ENCODE measurements around the gene OR2D3.

DNA sequence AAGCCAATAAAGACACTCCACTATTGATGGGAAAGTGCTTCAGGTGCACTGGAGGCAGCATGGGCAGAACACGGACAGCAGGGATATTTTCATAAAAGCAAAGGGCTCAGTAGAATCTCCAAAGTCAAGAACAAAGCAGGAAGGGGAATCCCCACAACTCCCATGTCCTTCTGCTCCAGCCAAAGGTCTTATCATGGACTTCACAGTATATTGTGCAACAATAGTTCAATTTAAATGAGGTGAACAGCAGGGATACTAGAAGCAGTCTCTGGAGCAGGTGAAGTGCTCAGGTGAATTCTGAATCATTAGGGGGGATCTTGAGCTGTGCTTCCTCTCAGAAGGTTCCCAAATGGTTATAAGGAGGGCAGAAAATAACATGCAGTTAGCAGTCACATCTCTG is 21.9 kb upstream of the OR2D3 start:
- TF ChIP-seq, protein P1, sequence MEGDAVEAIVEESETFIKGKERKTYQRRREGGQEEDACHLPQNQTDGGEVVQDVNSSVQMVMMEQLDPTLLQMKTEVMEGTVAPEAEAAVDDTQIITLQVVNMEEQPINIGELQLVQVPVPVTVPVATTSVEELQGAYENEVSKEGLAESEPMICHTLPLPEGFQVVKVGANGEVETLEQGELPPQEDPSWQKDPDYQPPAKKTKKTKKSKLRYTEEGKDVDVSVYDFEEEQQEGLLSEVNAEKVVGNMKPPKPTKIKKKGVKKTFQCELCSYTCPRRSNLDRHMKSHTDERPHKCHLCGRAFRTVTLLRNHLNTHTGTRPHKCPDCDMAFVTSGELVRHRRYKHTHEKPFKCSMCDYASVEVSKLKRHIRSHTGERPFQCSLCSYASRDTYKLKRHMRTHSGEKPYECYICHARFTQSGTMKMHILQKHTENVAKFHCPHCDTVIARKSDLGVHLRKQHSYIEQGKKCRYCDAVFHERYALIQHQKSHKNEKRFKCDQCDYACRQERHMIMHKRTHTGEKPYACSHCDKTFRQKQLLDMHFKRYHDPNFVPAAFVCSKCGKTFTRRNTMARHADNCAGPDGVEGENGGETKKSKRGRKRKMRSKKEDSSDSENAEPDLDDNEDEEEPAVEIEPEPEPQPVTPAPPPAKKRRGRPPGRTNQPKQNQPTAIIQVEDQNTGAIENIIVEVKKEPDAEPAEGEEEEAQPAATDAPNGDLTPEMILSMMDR (IDR thresholded peaks at IDR 0.05): no peak
- TF ChIP-seq EZH2 (IDR thresholded peaks at IDR 0.05) (no peak), EZH2phosphoT487 (IDR thresholded peaks at IDR 0.05) (no peak)
